Measurements from ENCODE around the gene TOB1.

Gene TOB1

DNA sequence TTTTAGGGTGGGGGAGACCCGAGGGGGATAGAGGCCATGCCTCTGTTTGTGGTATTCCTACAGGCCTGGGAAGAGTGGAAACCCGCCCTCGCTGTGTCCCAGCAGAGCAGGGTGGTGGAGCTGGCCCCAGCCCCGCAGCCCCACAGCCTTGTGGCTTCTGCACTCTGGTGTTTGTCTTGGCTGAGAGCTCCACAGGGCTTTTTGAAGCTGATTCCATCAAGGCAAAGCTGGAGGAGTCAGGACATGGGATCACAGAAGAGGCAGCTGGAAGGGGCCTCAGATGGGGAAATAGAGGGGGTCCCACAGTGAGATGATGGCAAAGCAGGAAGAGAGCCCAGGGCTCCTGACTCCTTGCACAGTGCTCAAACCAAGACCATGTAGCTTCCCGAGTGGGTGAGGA lies 35.8 kb downstream of the TOB1 start:
- DNase-seq: no peak

DNA sequence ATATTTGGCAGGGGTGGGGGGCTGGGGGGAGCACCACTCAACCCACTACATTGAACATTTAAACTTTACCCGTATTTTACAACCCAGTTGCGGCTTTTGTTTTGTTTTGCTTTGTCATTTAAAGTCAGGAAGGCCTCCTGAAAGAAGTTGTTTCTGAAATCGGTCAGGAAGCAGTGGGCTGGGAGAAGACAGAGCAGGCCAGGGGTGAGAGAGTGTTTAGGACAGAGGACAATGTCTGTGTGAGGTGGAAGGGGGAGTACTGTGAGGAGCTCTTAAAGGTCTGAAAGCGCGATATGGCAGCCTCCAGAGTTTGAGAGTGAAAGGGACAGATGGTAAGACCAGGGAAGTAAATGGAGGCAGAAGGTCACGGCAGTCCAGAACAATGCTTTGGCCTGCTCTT lies 36.8 kb downstream of the TOB1 start:
- DNase-seq: no peak

DNA sequence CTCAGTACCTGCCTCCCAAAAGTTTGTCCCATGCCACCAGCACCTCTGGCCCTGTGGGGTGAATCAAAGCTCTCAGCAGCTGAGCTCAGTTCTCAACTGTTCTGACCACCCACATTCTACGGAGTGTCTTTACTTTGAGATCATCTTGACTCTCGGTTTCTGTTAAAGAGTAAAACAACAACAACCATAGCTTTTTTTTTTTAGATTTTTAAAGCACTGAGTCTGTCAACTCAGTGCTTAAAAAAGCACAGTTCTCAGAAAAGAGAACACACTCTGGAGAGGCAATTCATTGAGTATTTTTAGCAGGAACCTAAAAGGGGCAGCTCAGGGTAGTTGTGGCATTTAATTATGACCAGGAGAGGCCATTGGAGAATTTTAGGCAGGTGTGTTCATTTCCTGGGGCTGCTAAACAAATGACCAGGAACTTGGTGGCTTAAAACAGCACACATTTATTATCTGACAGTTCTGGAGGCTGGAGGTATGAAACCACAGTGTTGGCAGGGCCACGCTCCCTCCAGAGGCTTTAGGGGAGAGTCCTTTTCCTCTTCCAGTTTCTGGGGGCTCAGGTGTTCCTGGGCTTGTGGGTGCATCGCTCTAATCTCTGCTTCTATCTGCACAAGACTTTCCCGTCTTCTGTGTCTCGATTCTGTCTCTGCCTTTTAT lies 37.5 kb downstream of the TOB1 start:
- no peak for DNase-seq

DNA sequence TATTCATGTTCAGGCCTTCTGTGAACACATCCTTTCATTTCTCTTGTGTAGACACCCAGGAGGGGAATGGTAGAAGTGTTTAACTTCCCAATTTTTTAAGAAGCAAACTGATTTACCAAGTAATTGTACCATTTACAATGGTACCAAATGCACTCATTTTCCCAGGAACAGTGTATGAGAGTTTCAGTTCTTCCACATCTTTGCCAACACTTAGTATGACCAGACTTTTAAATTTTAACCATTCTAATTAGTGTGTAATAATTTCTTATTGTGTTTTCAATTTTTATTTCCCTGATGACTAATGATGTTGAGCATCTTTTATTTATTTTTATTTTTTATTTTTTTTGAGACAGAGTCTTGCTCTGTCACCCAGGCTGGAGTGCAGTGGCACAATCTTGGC lies 41.0 kb downstream of the TOB1 start:
- no peak for DNase-seq

DNA sequence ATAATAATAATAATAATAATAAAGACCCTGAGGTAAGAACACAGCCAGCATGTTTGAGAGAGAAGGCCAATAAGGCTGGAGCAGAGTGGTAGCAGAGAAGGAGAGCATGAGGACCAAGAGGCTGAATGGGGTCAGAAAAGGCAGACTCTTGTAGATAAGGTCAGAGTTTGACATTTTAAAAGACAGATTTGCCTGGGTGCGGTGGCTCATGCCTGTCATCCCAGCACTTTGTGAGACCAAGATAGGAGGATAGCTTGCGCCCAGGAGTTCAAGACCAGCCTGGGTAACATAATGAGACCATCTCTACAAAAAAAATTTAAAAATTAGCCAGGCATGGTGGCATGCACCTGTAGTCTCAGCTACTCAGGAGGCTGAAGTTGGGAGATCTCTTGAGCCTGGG lies 41.7 kb downstream of the TOB1 start:
- DNase-seq: no peak

DNA sequence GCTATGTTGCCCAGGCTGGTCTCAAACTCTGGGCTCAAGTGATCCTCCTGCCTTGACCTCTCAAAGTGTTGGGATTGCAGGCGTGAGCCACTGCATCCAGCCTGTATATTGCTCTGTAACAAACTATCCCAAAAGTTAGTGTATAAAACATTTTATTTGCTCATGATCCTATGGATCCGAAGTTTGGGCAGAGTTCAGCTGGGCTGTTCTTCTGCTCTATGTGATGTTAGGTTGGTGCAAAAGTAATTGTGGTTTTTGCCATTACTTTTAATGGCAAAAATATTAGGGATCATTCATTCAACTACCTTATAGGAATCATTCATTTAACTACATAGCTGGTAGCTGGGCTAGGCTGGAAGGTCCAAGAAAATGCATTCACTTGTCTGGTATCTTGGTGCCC lies 43.6 kb downstream of the TOB1 start:
- DNase-seq: no peak

DNA sequence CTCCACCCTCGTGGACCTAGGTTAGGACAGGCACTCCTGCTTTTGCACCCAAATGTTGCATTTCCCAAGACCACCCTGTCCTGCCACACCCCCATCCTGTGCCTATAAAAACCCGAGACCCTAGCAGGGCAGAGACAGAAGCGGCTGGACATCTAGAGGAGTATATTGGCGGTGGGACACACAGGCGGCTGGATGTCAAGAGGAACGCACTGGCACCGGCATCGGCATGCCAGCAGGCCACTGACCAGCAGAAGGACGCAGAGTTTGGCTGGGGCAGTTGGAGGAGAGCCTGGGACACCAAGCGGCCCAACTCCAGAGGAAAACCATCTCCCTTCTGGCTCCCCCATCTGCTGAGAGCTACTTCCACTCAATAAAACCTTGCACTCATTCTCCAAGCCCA lies 45.5 kb downstream of the TOB1 start:
- no peak for DNase-seq

DNA sequence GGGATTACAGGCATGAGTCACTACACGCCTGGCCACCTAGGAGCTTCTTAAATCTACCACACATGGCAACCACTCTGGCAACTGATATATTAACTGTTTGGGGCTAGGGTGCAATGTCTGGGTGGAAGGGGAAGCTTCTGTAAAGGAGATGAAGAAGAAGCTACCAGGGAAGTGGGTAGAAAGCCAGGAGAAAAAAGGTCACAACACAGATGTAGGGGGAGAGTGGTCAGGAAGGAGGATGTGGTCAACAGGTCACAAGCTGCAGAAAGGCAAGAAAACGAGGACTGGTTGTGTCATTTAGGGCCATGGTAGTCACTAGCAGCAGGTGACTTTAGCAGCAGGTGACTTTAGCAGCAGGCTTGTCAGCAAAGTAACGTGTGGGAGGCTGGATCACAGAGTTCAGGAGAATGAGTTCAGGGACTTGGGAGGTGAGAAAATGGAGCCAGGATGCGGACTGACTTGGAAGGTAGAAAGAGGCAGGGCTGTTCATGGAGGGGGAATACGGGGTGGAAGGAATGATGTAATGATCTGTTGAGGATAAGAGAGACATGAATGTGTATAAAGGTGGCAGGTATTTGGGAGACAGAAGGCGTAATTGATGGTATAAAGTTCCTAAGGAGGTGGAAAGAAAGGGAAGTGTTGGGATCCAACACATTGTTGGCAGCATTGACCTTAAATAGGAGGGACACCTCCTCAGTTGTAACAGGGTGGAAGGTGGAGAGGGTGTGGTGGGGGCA lies 47.1 kb downstream of the TOB1 start:
- DNase-seq: no peak

DNA sequence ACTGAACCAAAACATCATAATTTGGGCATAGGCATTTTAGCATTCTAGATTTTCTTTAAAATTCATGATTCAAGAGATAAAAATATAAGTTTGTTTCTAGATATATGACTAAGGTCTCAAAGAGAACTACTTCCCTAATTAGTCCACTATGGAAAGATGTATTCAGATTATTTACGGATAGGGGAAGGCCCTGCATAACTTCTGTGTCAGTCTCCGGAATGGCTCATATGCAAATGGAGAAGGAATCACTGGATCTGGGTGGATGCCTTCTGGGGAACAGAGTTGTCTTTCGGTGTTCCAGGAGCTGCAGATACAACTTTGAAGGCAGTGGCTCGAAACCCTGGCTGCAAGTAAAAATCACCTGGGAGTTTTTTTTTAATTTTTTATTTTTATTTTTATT lies 47.9 kb downstream of the TOB1 start:
- no peak for DNase-seq

DNA sequence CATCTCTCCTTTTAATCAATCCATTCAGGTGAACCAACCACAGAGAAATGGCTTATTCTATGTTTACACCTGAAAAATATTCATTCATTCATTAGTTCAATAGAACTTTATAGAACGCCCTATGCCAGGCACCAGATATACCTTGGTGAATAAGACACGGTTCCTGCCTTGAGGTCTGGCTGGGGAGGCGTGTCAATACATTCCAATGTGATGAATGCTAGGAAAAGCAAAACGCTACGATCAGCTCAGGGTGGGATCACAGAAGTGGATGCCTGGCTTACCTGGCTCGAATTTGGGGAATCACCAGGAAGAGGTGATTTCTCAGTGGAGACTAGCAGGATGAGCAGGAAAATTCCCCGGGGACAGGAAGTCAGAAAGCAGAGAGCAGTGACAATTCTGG lies 48.3 kb downstream of the TOB1 start:
- no peak for DNase-seq

DNA sequence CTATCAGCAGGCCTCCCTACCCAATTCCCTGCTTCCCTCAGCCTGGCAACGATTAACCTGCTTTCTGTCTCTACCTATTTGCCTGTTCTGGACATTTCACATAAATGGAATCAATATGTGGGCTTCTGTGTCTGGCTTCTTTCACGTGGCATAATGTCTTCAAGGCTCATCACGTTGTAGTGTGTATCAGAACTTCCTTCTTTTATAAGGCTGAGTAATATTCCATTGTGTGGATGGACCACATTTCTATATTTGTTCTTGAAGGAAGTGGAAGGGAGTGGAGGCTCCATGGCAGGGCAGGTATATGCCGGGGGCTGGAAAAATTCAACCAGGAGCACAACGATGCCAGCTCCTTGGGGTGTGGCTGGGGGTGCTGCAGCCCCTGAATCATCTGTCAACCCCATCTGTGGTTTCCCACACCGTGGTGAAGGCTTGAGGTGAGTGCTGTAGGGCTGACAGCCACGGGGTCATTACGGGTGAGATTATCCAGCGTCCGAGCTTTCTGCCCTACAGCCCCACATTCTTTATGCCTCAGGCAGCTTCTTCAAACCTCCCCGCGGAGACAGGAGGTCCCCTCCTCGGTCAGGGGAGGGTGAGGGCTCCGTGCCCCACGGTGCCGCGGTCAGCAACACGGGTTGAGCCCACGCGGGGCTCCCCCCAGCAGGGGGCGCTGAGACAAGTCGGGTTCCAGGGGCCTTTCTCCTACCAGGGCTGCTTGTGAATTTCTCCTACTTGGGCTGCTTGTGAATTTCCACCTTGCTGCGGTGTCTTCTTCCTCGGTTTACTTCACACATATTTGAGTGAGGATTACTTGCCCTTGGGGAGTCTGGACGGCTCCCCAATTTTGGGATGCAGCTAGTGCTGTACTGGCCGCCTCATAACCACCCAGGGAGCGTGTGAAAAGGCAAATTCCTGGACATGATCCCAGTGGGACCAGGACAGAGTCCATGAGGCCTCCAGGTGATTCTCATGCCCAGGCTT lies 49.1 kb downstream of the TOB1 start:
- DNase-seq: no peak

DNA sequence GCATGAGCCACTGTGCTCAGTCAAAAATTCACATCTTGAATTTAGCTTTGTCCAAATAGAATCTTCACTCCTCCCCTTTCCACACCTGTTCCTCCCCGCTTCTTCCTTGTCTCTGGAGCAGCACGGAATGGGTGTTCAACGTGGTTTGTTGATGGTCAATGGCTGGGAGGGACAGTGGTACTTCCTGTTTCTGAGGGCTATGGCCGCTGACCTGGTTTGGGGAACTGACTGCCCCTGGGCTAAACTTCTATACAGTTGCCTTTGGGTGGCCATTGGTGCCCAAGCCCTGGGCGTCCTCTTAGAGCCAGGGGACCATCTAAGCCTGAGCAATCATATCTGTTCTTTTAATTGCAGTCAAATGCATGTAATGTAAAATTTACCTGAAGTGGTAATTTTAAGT lies 49.9 kb downstream of the TOB1 start:
- no peak for DNase-seq

DNA sequence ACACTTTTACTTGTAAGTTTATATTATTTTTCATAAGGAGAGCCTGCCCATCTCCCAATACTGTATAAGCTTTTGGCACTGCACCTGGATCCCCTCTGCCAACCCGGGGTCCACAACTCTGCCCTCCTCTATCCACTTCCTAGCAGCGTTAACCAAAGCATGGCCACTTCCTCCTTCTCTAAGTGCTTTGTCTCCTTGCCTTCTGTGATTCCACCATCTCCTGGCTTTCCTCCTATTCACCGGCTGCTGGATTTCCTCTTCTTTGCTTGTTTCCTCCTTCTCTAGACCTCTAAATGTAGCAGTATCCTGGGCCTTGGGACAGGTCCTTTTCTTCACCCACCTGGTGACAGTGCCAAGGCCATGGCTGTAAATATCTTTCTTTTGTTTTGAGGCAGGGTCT lies 50.8 kb downstream of the TOB1 start:
- DNase-seq: no peak

DNA sequence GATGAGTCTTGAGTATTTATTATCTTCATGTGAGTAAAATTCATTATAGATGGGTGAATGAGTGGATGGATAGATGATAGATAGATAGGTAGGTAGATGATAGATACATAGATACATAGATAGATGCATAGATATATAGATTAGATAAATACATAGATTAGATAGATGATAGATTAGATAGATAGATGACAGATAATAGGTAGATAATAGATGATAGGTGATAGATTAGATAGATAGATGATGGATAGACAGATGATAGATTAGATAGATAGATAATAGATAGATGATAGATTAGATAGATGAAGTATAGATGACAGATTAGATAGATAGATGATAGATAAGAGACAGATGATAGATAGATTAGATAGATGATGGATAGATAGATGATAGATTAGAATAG lies 52.6 kb downstream of the TOB1 start:
- no peak for DNase-seq

Measured in NCI-H2227 treated with DMSO at 0.1 percent for 48 hours (cell line).